H9 (cell line): ENCODE data around the gene CRBN. TPM values are rescaled to one million over a fixed set of nuclear protein-coding genes. Genes with fewer than 3 reads are reported as not detected.

Source experiments
- DNase-seq: peaks from one replicate; pipeline ENCODE4 v3.0.0-alpha.2; 2017
- H2AFZ ChIP-seq: one replicate; pipeline ENCODE4 v1.6.1; 2013; ENCODE audit warnings: mild to moderate bottlenecking, low read length, control low read depth, moderate library complexity
- H2AK5ac ChIP-seq: 2 replicates; pipeline ENCODE4 v1.6.1; 2013; ENCODE audit warnings: low read length, control low read depth, mixed read lengths; ENCODE audit not compliant: insufficient read length
- H2BK120ac ChIP-seq: one replicate; pipeline ENCODE4 v1.6.1; 2013; ENCODE audit warnings: low read depth, mild to moderate bottlenecking, low read length, control low read depth, inconsistent platforms; ENCODE audit not compliant: poor library complexity, severe bottlenecking
- H2BK12ac ChIP-seq: 2 replicates; pipeline ENCODE4 v1.6.1; 2013; ENCODE audit warnings: low read length, control low read depth, mixed read lengths, low read depth; ENCODE audit not compliant: insufficient read length
- H2BK15ac ChIP-seq: 2 replicates; pipeline ENCODE4 v1.6.1; 2013; ENCODE audit warnings: low read depth, low read length, control low read depth
- H2BK20ac ChIP-seq: one replicate; pipeline ENCODE4 v1.6.1; 2013; ENCODE audit warnings: low read depth, mild to moderate bottlenecking, low read length, control low read depth, inconsistent platforms; ENCODE audit not compliant: poor library complexity, severe bottlenecking
- H2BK5ac ChIP-seq: 2 replicates; pipeline ENCODE4 v1.6.1; 2013; ENCODE audit warnings: low read length, control low read depth, mixed read lengths; ENCODE audit not compliant: insufficient read length
- H3K14ac ChIP-seq: 2 replicates; pipeline ENCODE4 v1.6.1; 2013; ENCODE audit warnings: low read length, control low read depth; ENCODE audit not compliant: insufficient read depth
- H3K18ac ChIP-seq: 2 replicates; pipeline ENCODE4 v1.6.1; 2013; ENCODE audit warnings: low read depth, mild to moderate bottlenecking, mixed read lengths, low read length, control low read depth; ENCODE audit not compliant: insufficient read length
- H3K23ac ChIP-seq: 2 replicates; pipeline ENCODE4 v1.6.1; 2013; ENCODE audit warnings: low read length, control low read depth, mixed read lengths, low read depth; ENCODE audit not compliant: insufficient read length
- H3K23me2 ChIP-seq: 2 replicates; pipeline ENCODE4 v1.6.1; 2013; ENCODE audit warnings: low read depth, mild to moderate bottlenecking, mixed read lengths, low read length, control low read depth; ENCODE audit not compliant: insufficient read length, poor library complexity, severe bottlenecking
- H3K27ac ChIP-seq: 2 replicates; pipeline ENCODE4 v1.5.1; 2013; ENCODE audit warnings: low read length, control low read depth, mixed read lengths, low read depth; ENCODE audit not compliant: insufficient read length
- H3K27me3 ChIP-seq: 2 replicates; pipeline ENCODE4 v1.6.1; 2013; ENCODE audit warnings: low read length, control low read depth, inconsistent platforms; ENCODE audit not compliant: insufficient read depth
- H3K4ac ChIP-seq: 2 replicates; pipeline ENCODE4 v1.6.1; 2013; ENCODE audit warnings: low read depth, mild to moderate bottlenecking, control low read depth, inconsistent platforms, low read length, moderate library complexity
- H3K4me1 ChIP-seq: 2 replicates; pipeline ENCODE4 v1.6.1; 2013; ENCODE audit warnings: low read length, control low read depth, inconsistent platforms; ENCODE audit not compliant: insufficient read depth
- H3K4me2 ChIP-seq: 2 replicates; pipeline ENCODE4 v1.6.1; 2013; ENCODE audit warnings: low read length, control low read depth, mixed read lengths; ENCODE audit not compliant: insufficient read length, insufficient read depth
- H3K56ac ChIP-seq: 2 replicates; pipeline ENCODE4 v1.6.1; 2013; ENCODE audit warnings: low read depth, mild to moderate bottlenecking, mixed read lengths, low read length, control low read depth; ENCODE audit not compliant: insufficient read length
- H3K79me1 ChIP-seq: 2 replicates; pipeline ENCODE4 v1.6.1; 2013; ENCODE audit warnings: low read depth, mild to moderate bottlenecking, moderate library complexity, low read length, control low read depth, inconsistent platforms; ENCODE audit not compliant: insufficient read depth, poor library complexity, severe bottlenecking
- H3K79me2 ChIP-seq: 2 replicates; pipeline ENCODE4 v1.6.1; 2013; ENCODE audit warnings: low read length, control low read depth, inconsistent platforms; ENCODE audit not compliant: insufficient read depth
- H3K9ac ChIP-seq: 2 replicates; pipeline ENCODE4 v1.6.1; 2013; ENCODE audit warnings: low read length, control low read depth, mixed read lengths; ENCODE audit not compliant: insufficient read length; ENCODE audit errors: extremely low read depth
- H3K9me3 ChIP-seq: one replicate; pipeline ENCODE4 v1.6.1; 2013; ENCODE audit warnings: low read depth, low read length, inconsistent platforms; ENCODE audit not compliant: control insufficient read depth
- H3T11ph ChIP-seq: one replicate; pipeline ENCODE4 v1.6.1; 2013; ENCODE audit warnings: mild to moderate bottlenecking, low read length, control low read depth, inconsistent platforms
- H4K20me1 ChIP-seq: one replicate; pipeline ENCODE4 v1.6.1; 2013; ENCODE audit not compliant: control insufficient read depth, insufficient read length, insufficient read depth
- H4K5ac ChIP-seq: 2 replicates; pipeline ENCODE4 v1.6.1; 2013; ENCODE audit warnings: low read depth, mild to moderate bottlenecking, mixed read lengths, low read length, control low read depth; ENCODE audit not compliant: insufficient read length
- H4K8ac ChIP-seq: replicated peaks from 2 replicates; pipeline ENCODE4 v1.6.1; 2013; ENCODE audit warnings: low read length, control low read depth, mixed read lengths, low read depth; ENCODE audit not compliant: insufficient read length
- H4K91ac ChIP-seq: 2 replicates; pipeline ENCODE4 v1.6.1; 2013; ENCODE audit warnings: low read depth, mild to moderate bottlenecking, moderate library complexity, mixed read lengths, low read length, control low read depth; ENCODE audit not compliant: insufficient read length
- H3K27ac Mint-ChIP-seq, 3 experiments: 2 replicates in 2 of 3; 3 replicates in 1 of 3; pipeline ENCODE4 v1.8.0; 2020 to 2021; ENCODE audit warnings: mixed read lengths in 3 of 3, mild to moderate bottlenecking in 1 of 3, moderate library complexity in 1 of 3
- H3K27me3 Mint-ChIP-seq: 2 replicates; pipeline ENCODE4 v1.8.0; 2021; ENCODE audit warnings: low read depth, mild to moderate bottlenecking, moderate library complexity, mixed read lengths
- H3K36me3 Mint-ChIP-seq, 3 experiments: 2 replicates in 2 of 3; 3 replicates in 1 of 3; pipeline ENCODE4 v1.8.0; 2020 to 2021; ENCODE audit warnings: low read depth in 3 of 3, mixed read lengths in 3 of 3; ENCODE audit not compliant: insufficient read depth in 1 of 3
- H3K4me1 Mint-ChIP-seq, 2 experiments: 2 replicates each; pipeline ENCODE4 v1.8.0; 2020; ENCODE audit warnings: mixed read lengths in 2 of 2
- H3K4me3 Mint-ChIP-seq, 2 experiments: 2 replicates in 1 of 2; 3 replicates in 1 of 2; pipeline ENCODE4 v1.8.0; 2020 to 2021; ENCODE audit warnings: mild to moderate bottlenecking in 2 of 2, mixed read lengths in 2 of 2, moderate library complexity in 1 of 2
- H3K9me3 Mint-ChIP-seq, 2 experiments: 2 replicates in 1 of 2; 3 replicates in 1 of 2; pipeline ENCODE4 v1.8.0; 2020; ENCODE audit warnings: mild to moderate bottlenecking in 2 of 2, mixed read lengths in 2 of 2, moderate library complexity in 1 of 2
- CTCF ChIP-seq: fragments of 200-600 bp; sonication (generic); conservative IDR thresholded peaks from 3 replicates; pipeline ENCODE4 v1.8.0; 2021; ENCODE audit warnings: antibody characterized with exemption, mild to moderate bottlenecking
- WGBS: extraction: QIAGEN DNeasy Blood & Tissue Kit; methylation state at CpG from one replicate; pipeline ENCODE4 v1.1.7; 2013; ENCODE audit warnings: missing lambda C conversion rate, low lambda C conversion rate, mixed read lengths; ENCODE audit not compliant: insufficient read length; ENCODE audit errors: extremely low coverage; 5-methylcytosine and 5-hydroxymethylcytosine counted together
- total RNA-seq: library from RNA; stranded (reverse); gene quantifications from 2 replicates; pipeline ENCODE4 v1.2.1, GENCODE V29; 2021

Gene CRBN
- total RNA-seq, 1 experiment from 2014 or later, result 40.2 TPM

DNA sequence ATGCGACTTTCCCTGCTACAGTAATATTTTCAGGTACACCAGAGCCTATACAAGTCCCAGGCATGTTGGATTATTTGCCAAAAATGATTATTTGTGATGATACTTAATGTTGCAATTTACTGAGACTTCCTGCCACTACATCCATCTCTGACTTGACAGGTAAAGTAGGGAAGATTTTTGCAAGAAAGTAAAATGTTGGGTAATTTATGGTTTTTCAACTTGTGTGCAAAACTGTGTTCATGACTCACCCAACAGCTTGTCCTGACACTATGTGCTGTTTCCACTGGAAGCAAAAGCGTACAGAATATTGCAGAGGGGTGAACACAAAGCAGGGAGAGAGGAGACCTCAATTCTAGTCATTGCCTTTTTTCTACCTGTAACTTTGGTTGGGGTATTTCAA, 5.4 kb upstream of the CRBN start:
- Histone ChIP-seq H4K20me1 (no peaks in the 10 kb centered on the region), H3K79me1 (no peaks in the 10 kb centered on the region), H3K27me3 (no peaks in the 10 kb centered on the region), H2BK20ac (no peak overlapping the region), H2AFZ (no peak overlapping the region), H2BK5ac (no peak overlapping the region), H3K56ac (no peak overlapping the region), H3K4me2 (no peak overlapping the region), H3K23me2 (no peaks in the 10 kb centered on the region), H2BK15ac (no peak overlapping the region), H3K27ac (no peak overlapping the region), H3T11ph (no peak overlapping the region), H3K9ac (no peak overlapping the region), H3K79me2 (no peaks in the 10 kb centered on the region), H3K4me1 (no peaks in the 10 kb centered on the region), H4K8ac (no peak overlapping the region), H3K18ac (no peak overlapping the region), H2AK5ac (no peak overlapping the region), H4K5ac (no peak overlapping the region), H3K23ac (no peak overlapping the region), H3K9me3 (no peaks in the 10 kb centered on the region), H2BK12ac (no peak overlapping the region), H3K4ac (no peak overlapping the region), H3K14ac (no peak overlapping the region), H2BK120ac (no peak overlapping the region), H4K91ac (no peak overlapping the region)
- no CpG with 5 or more reads among the region's 2 CpGs for WGBS
- TF ChIP-seq CTCF, result no peak
- peaks cover 0 to 3% of the 10 kb centered on the region in 2 experiments; a peak in 1 of 4 replicates for H3K4me1 Mint-ChIP-seq
- H3K4me3 Mint-ChIP-seq, result no peak overlapping the region
- DNase-seq, result no peak
- H3K27me3 Mint-ChIP-seq, result peaks cover 45% of the 10 kb centered on the region
- no peaks in the 10 kb centered on the region for H3K36me3 Mint-ChIP-seq
- H3K27ac Mint-ChIP-seq, result no peak overlapping the region
- H3K9me3 Mint-ChIP-seq, result peaks cover 0 to 6% of the 10 kb centered on the region in 2 experiments; a peak in 2 of 5 replicates
